Ishikawa (cell line): Measurements from ENCODE around the gene EHHADH.

Experiments
- CEBPB ChIP-seq: IDR thresholded peaks from 2 replicates; pipeline ENCODE4 v1.6.1; 2012
- CREB1 ChIP-seq: IDR thresholded peaks from 2 replicates; pipeline ENCODE4 v1.6.1; 2012; ENCODE audit warnings: low read depth
- EGR1 ChIP-seq: IDR thresholded peaks from 2 replicates; pipeline ENCODE4 v1.6.1; 2012
- EP300 ChIP-seq: IDR thresholded peaks from 2 replicates; pipeline ENCODE4 v1.6.1; 2012; ENCODE audit warnings: borderline replicate concordance
- FOXM1 ChIP-seq: IDR thresholded peaks from 2 replicates; pipeline ENCODE4 v1.6.1; 2012; ENCODE audit warnings: low read depth, borderline replicate concordance
- MAX ChIP-seq: IDR thresholded peaks from 2 replicates; pipeline ENCODE4 v1.6.1; 2012
- NFIC ChIP-seq: IDR thresholded peaks from 2 replicates; pipeline ENCODE4 v1.6.1; 2012
- RAD21 ChIP-seq: IDR thresholded peaks from 2 replicates; pipeline ENCODE4 v1.6.1; 2012; ENCODE audit warnings: low read depth
- REST ChIP-seq: IDR thresholded peaks from 2 replicates; pipeline ENCODE4 v1.6.1; 2012; ENCODE audit warnings: low read depth, mild to moderate bottlenecking
- TAF1 ChIP-seq: IDR thresholded peaks from 2 replicates; pipeline ENCODE4 v1.6.1; 2012; ENCODE audit warnings: low read depth, mild to moderate bottlenecking
- TCF12 ChIP-seq: IDR thresholded peaks from 2 replicates; pipeline ENCODE4 v1.6.1; 2012; ENCODE audit warnings: low read depth
- TEAD4 ChIP-seq: IDR thresholded peaks from 2 replicates; pipeline ENCODE4 v1.6.1; 2012
- USF1 ChIP-seq: IDR thresholded peaks from 2 replicates; pipeline ENCODE4 v1.6.1; 2012
- YY1 ChIP-seq: IDR thresholded peaks from 2 replicates; pipeline ENCODE4 v1.6.1; 2012; ENCODE audit warnings: low read depth
- ZBTB7A ChIP-seq: IDR thresholded peaks from 2 replicates; pipeline ENCODE4 v1.6.1; 2012; ENCODE audit warnings: low read depth

The EHHADH gene

GRCh38 chr3:185215873-185216606 lies 37.8 kb downstream of the EHHADH start:
- no peak for TF ChIP-seq REST
- TF ChIP-seq RAD21, result peak; percentile 68
- TF ChIP-seq MAX, result no peak
- no peak for TF ChIP-seq FOXM1
- no peak for TF ChIP-seq EP300
- TF ChIP-seq CEBPB, result no peak
- no peak for TF ChIP-seq TCF12
- no peak for TF ChIP-seq TAF1
- no peak for TF ChIP-seq NFIC

DNA sequence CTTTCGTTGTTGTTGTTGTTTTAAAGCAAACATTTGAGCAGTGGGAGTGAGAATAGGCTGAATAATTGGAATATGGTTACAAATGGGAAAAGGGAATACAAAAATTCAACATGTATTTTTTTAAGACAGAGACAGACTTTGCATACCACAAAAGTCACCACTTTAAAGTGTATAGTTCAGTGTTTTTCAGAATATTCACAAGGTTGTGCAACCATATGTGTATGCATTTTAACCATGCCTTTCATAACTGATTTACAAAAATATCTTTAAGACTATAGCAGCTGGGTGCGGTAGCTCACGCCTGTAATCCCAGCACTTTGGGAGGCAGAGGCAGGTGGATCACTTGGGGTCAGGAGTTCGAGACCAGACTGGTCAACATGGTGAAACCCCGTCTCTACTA lies 41.3 kb downstream of the EHHADH start:
- TF ChIP-seq TCF12 (no peak), YY1 (no peak), MAX (no peak), NFIC (no peak), TEAD4 (no peak), CREB1 (no peak), REST (no peak), ZBTB7A (no peak), TAF1 (no peak), RAD21 (no peak), EP300 (no peak), CEBPB (no peak), USF1 (no peak), FOXM1 (no peak), EGR1 (no peak)

GRCh38 chr3:185212086-185212485 lies 41.8 kb downstream of the EHHADH start:
- TF ChIP-seq REST (no peak), TEAD4 (no peak), CREB1 (no peak), RAD21 (no peak), EP300 (no peak), MAX (no peak), CEBPB (no peak), ZBTB7A (no peak), TAF1 (no peak), EGR1 (no peak), FOXM1 (no peak), USF1 (no peak), NFIC (no peak), TCF12 (no peak), YY1 (no peak)

DNA sequence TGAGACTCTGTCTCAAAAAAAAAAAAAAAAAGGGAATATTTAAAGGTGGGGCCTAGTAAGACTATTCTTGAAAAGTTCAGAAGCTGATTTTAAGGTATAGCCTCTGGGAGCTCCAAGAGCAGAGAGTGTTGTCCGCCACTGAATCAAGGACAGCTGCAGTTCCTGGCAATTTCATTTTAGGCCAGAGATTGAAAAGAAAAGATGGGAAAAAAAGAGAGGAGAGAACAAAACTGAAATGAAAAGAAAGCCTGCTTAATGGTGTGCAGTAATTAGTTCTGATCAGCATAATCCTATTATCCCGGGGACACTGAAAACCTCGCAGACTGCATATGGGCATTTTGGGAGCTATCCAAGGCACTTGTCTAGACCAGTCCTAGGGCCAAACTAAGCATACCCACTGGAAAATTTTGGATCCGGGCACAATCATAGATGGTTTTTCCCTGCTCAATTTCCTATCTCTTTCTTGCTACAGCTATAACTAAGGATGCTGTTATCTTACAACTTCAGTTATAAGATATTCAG lies 43.2 kb downstream of the EHHADH start:
- TF ChIP-seq YY1, result no peak
- TF ChIP-seq TEAD4, result no peak
- no peak for TF ChIP-seq CREB1
- TF ChIP-seq EP300, result no peak
- TF ChIP-seq TCF12, result no peak
- no peak for TF ChIP-seq REST
- TF ChIP-seq USF1, result no peak
